ENCODE measurements around the gene HPS4. TPM values are rescaled to one million over a fixed set of nuclear protein-coding genes. Genes with fewer than 3 reads are reported as not detected.

The HPS4 gene
- total and polyA plus RNA-seq, 2 experiments from 2014 or later, result 16.2 to 27.1 TPM

DNA sequence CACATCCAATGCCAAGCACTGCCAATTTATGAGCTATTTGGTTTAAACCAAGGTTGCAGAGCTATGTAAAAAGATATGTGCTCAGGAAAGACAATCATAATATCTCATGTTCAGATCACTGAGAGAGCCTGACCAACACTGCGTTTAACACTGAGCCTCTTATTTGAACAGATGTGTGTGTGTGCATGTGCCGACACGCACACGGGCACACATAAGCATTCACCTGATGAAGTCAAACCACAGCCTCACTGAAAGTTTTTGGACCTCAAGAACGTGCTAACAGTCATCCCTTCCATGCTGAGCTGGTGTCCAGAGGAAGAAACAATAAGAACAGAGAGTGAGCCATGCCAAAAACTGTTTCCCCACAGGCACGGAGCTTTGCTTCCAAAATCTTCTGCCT lies 23.4 kb downstream of the HPS4 start:
- in situ Hi-C loops (cut with MboI), result no loop called here

DNA sequence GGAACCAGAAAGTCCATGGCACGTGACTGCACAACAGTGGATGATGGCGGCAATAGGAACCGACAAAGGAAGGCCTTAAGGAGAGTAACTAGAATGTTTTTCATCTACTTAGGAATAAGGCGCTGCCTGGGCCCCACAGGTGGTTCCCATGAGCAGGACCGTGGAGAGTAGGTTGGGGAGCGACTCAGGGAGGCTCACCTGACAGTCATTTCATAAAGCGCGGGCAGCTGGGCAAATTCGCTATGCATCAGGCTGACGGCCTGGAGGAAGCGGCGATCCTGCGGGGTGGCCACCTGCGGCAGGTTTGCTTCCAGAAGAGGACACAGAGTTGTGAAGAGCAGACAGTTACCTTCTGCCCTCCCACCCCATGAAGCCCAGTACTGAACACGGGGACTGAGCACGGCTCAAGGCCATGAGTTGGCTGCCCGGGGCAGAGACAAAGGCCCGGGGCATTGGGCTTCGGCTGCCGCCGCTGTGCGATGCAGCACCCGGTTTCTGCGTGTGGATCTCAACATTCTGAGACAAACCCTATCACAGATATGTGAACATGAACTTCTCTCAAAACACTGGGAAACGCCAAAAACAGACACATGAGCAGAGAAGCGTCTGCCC lies 25.8 kb downstream of the HPS4 start:
- H3K36me3 ChIP-seq (ENCODE audit: low read depth), result 0 out of 2 replicates have a peak, but pooled peaks cover 12% of the 10 kb centered on the region
- 95 to 98% methylated on average over 24 to 26 of the region's 26 CpGs for WGBS, 2 experiments (ENCODE audit: low coverage in 1 of 2, low lambda C conversion rate in 2 of 2, missing lambda C conversion rate in 2 of 2)
- in situ Hi-C loops (cut with MboI), result no loop called here

More for the DNA sequence above, 23.4 kb downstream of the HPS4 start:
- DNase-seq, result no peak
- H3F3A ChIP-seq (ENCODE audit: insufficient read depth), result no peaks in the 10 kb centered on the region
- H4K20me1 ChIP-seq (ENCODE audit: insufficient read depth), result no peaks in the 10 kb centered on the region
- peaks cover 14% of the 10 kb centered on the region; the same call in 1 of the 2 replicates for H3K79me2 ChIP-seq (ENCODE audit: insufficient read depth)
- TF ChIP-seq EZH2 (IDR thresholded peaks at IDR 0.05; ENCODE audit: insufficient read depth, poor library complexity, severe bottlenecking) (no peak), EZH2phosphoT487 (IDR thresholded peaks at IDR 0.05; ENCODE audit: insufficient read depth, low read depth) (no peak)
- no peak overlapping the region for H3K9ac ChIP-seq
- H2AFZ ChIP-seq, result no peak overlapping the region
- no peak overlapping the region for H3K27ac ChIP-seq
- H3K27me3 ChIP-seq (replicated peaks; ENCODE audit: insufficient read depth), result no peaks in the 10 kb centered on the region
- no peak overlapping the region for H3K4me3 ChIP-seq
- H3K4me2 ChIP-seq (ENCODE audit: unreplicated experiment), result no peak overlapping the region
- H3K9me3 ChIP-seq (ENCODE audit: low read depth), result no peaks in the 10 kb centered on the region
- WGBS, 2 experiments (ENCODE audit: low coverage in 1 of 2, low lambda C conversion rate in 2 of 2, missing lambda C conversion rate in 2 of 2), result 81 to 87% methylated on average over 6 of the region's 6 CpGs
- no peaks in the 10 kb centered on the region for H3K9me2 ChIP-seq (ENCODE audit: insufficient read depth)
- H3K36me3 ChIP-seq (ENCODE audit: low read depth), result peaks cover 12% of the 10 kb centered on the region; the same call in 1 of the 2 replicates
- H3K4me1 ChIP-seq (ENCODE audit: insufficient read depth), result no peaks in the 10 kb centered on the region

DNA sequence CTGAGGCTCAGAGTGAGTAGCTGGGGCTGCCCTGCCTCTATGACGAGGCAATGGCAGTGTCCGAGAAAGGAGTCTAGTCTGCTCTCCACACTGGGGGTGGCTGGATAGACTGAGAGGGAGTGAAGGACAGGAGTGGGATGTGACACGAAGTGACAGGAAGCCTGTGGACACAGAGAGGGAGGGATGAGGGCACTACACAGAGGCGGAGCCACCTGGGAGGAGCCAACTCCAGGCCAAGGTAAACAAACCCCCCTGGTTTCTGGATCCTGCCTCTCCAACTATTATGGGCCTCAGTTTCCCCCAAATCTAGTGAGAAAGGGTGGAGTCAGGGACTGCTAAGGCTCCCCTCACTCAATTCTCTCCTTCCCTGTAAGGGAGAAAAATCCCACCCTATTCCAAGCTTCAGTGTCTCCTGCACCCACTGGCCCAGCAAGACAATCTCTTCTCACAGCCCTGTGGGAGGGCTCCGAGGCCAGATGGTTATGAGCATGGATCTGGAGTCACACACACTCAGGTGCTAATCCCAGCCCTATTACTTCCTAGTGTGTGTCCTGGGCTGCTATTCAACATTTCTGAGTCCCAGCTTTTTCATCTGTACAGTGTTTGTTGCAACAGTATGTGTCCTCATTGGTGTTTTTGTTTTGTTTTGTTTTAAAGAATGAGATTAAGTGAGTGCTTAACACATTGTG lies 29.6 kb downstream of the HPS4 start:
- no peak overlapping the region for H3K9ac ChIP-seq
- TF ChIP-seq EZH2phosphoT487 (IDR thresholded peaks at IDR 0.05; ENCODE audit: insufficient read depth, low read depth) (no peak), EZH2 (IDR thresholded peaks at IDR 0.05; ENCODE audit: insufficient read depth, poor library complexity, severe bottlenecking) (no peak)
- H3K4me3 ChIP-seq, result no peak overlapping the region
- no peaks in the 10 kb centered on the region for H3K27me3 ChIP-seq (replicated peaks; ENCODE audit: insufficient read depth)
- WGBS, 2 experiments (ENCODE audit: low coverage in 1 of 2, low lambda C conversion rate in 2 of 2, missing lambda C conversion rate in 2 of 2), result 85 to 90% methylated on average over 5 of the region's 5 CpGs
- no peak overlapping the region for H3K4me2 ChIP-seq (ENCODE audit: unreplicated experiment)
- H3K27ac ChIP-seq, result no peak overlapping the region
- no peaks in the 10 kb centered on the region for H3K9me2 ChIP-seq (ENCODE audit: insufficient read depth)
- in situ Hi-C loops (cut with MboI), result no loop called here
- no peaks in the 10 kb centered on the region for H3F3A ChIP-seq (ENCODE audit: insufficient read depth)
- no peaks in the 10 kb centered on the region for H4K20me1 ChIP-seq (ENCODE audit: insufficient read depth)
- H3K79me2 ChIP-seq (ENCODE audit: insufficient read depth), result no peaks in the 10 kb centered on the region
- DNase-seq, result no peak
- H3K36me3 ChIP-seq (ENCODE audit: low read depth), result 0 out of 2 replicates have a peak, but pooled peaks cover under 1% of the 10 kb centered on the region
- no peaks in the 10 kb centered on the region for H3K9me3 ChIP-seq (ENCODE audit: low read depth)
- no peaks in the 10 kb centered on the region for H3K4me1 ChIP-seq (ENCODE audit: insufficient read depth)
- no peak overlapping the region for H2AFZ ChIP-seq

More for the DNA sequence above, 25.8 kb downstream of the HPS4 start:
- Histone ChIP-seq H3K4me1 (ENCODE audit: insufficient read depth) (no peaks in the 10 kb centered on the region), H3K4me3 (no peak overlapping the region), H3K9me3 (ENCODE audit: low read depth) (no peaks in the 10 kb centered on the region), H3K27me3 (replicated peaks; ENCODE audit: insufficient read depth) (no peaks in the 10 kb centered on the region), H3K9me2 (ENCODE audit: insufficient read depth) (no peaks in the 10 kb centered on the region), H3F3A (ENCODE audit: insufficient read depth) (no peaks in the 10 kb centered on the region), H2AFZ (no peak overlapping the region), H3K27ac (no peak overlapping the region), H3K79me2 (ENCODE audit: insufficient read depth) (peaks cover 14% of the 10 kb centered on the region; the same call in 1 of the 2 replicates), H3K9ac (no peak overlapping the region), H3K4me2 (ENCODE audit: unreplicated experiment) (no peak overlapping the region), H4K20me1 (ENCODE audit: insufficient read depth) (no peaks in the 10 kb centered on the region)
- TF ChIP-seq EZH2 (IDR thresholded peaks at IDR 0.05; ENCODE audit: insufficient read depth, poor library complexity, severe bottlenecking) (no peak), EZH2phosphoT487 (IDR thresholded peaks at IDR 0.05; ENCODE audit: insufficient read depth, low read depth) (no peak)
- no peak for DNase-seq

DNA sequence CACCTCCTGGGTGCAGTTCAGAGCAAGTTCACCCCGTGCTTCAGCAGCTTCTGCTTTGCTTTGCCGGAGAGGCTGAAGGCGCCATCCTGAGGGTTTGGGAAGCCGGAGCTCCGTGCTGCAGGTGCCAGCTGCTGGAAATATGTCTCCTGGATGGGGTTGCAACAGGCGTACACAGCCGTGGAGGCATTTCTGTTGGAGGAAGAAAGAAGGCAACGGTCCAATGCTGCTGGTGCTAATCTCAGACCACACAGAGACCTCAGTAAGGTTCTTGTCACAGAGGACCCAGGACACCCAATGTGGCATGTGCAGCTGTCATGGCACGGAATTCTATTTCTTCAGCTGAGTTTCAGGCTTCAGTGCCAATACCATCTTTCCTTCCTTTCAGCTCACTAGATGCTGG lies 30.4 kb downstream of the HPS4 start:
- TF ChIP-seq EZH2phosphoT487 (IDR thresholded peaks at IDR 0.05; ENCODE audit: insufficient read depth, low read depth) (no peak), EZH2 (IDR thresholded peaks at IDR 0.05; ENCODE audit: insufficient read depth, poor library complexity, severe bottlenecking) (no peak)
- in situ Hi-C loops (cut with MboI), result no loop called here
- Histone ChIP-seq H3K36me3 (ENCODE audit: low read depth) (no peaks in the 10 kb centered on the region), H3F3A (ENCODE audit: insufficient read depth) (no peaks in the 10 kb centered on the region), H3K27ac (no peak overlapping the region), H3K9me2 (ENCODE audit: insufficient read depth) (no peaks in the 10 kb centered on the region), H3K79me2 (ENCODE audit: insufficient read depth) (no peaks in the 10 kb centered on the region), H3K4me1 (ENCODE audit: insufficient read depth) (no peaks in the 10 kb centered on the region), H3K9ac (no peak overlapping the region), H3K4me3 (no peak overlapping the region), H3K4me2 (ENCODE audit: unreplicated experiment) (no peak overlapping the region), H2AFZ (no peak overlapping the region), H3K9me3 (ENCODE audit: low read depth) (no peaks in the 10 kb centered on the region), H3K27me3 (replicated peaks; ENCODE audit: insufficient read depth) (no peaks in the 10 kb centered on the region), H4K20me1 (ENCODE audit: insufficient read depth) (no peaks in the 10 kb centered on the region)
- WGBS, 2 experiments (ENCODE audit: low coverage in 1 of 2, low lambda C conversion rate in 2 of 2, missing lambda C conversion rate in 2 of 2), result 94% methylated on average over 9 of the region's 9 CpGs
- no peak for DNase-seq
